Adrenal gland (tissue), 12 donors: ENCODE measurements around the gene DPEP3. TPM values are rescaled to one million over a fixed set of nuclear protein-coding genes. Genes with fewer than 3 reads are reported as not detected.
"Not testable (repeated sequence)": the region's sequence is repeated elsewhere in the genome, so short reads cannot be mapped to it uniquely, and the experiment has no call there.

Source experiments
- DNase-seq, 7 donors: peaks; one replicate each; pipeline ENCODE4 v3.0.0-alpha.2; 2019 to 2020
- H3K27ac ChIP-seq, 5 donors: fragments of 200-600 bp; sonication (generic) in 4 of 5; 1 replicate in 3 of 5; 2 replicates in 2 of 5; pipeline versions ENCODE4 v1.5.1 to v1.8.0; 2016 to 2020; ENCODE audit warnings: mild to moderate bottlenecking in 1 of 5
- H3K27me3 ChIP-seq: fragments of 200-600 bp; 2 replicates; pipeline ENCODE4 v1.8.0; 2021
- H3K36me3 ChIP-seq, 2 donors: fragments of 200-600 bp; replicated peaks in 1 of 2; 1 replicate in 1 of 2; 2 replicates in 1 of 2; pipeline versions ENCODE4 v1.5.1 to v1.8.0; 2018 to 2022
- H3K4me1 ChIP-seq, 2 donors: fragments of 200-600 bp; replicated peaks in 1 of 2; 1 replicate in 1 of 2; 2 replicates in 1 of 2; pipeline versions ENCODE4 v1.5.1 to v1.8.0; 2018 to 2021
- H3K4me3 ChIP-seq, 4 donors: fragments of 200-600 bp; sonication (generic) in 3 of 4; one replicate each; pipeline ENCODE4 v1.5.1; 2016 to 2018
- H3K9me3 ChIP-seq, 3 donors: fragments of 200-600 bp; sonication (generic) in 1 of 3; replicated peaks in 1 of 3; 1 replicate in 2 of 3; 2 replicates in 1 of 3; pipeline versions ENCODE4 v1.5.1 to v1.8.0; 2016 to 2021
- POLR2A ChIP-seq, 2 donors: fragments of 450-650 bp; IDR thresholded peaks; one replicate each; pipeline ENCODE4 v1.6.1; 2017; ENCODE audit warnings: antibody characterized with exemption in 2 of 2, mild to moderate bottlenecking in 2 of 2, moderate library complexity in 1 of 2
- WGBS, 4 donors: extraction: QIAGEN DNeasy Blood & Tissue Kit in 2 of 4; methylation state at CpG; one replicate each; pipeline versions ENCODE4 v1.1.5 to v1.1.7; 2013 to 2017; 5-methylcytosine and 5-hydroxymethylcytosine counted together
- intact Hi-C, 2 donors: fragments of 100-400 bp; cut with DNase I; formaldehyde crosslinking; loops; one replicate each; pipeline versions ENCODE4 v1.14.1 to v1.15.0; 2022 to 2023
- polyA plus RNA-seq, 3 donors: library from polyadenylated mRNA; stranded (reverse); fragments of 200-250 nt in 2 of 3; fragments of 350-450 nt in 1 of 3; fragmentation: Illumina TruSeq in 1 of 3; extraction: RNeasy Lipid Tissue Mini Kit (QIAGEN cat#74804) in 1 of 3; gene quantifications; one replicate each; pipeline ENCODE4 v1.2.3, GENCODE V29; 2013 to 2014
- total RNA-seq, 9 donors: library from RNA; depleted of rRNA in 4 of 9; stranded (reverse); fragments of >200 nt in 4 of 9; fragments of 120-200 nt in 1 of 9; fragmentation: NEBNext Ultra II Directional in 1 of 9; extraction: Animal tissue kit (Norgen Biotek cat#: 25700) in 1 of 9; gene quantifications; one replicate each; pipeline versions ENCODE4 v1.1.0 to v1.2.4, GENCODE V29; 2013 to 2023
- TF ChIP-seq, protein P1 (sequence below), 6 experiments: fragments of 450-650 bp in 4 of 6; fragments of 200-600 bp in 2 of 6; sonication (generic) in 1 of 6; IDR thresholded peaks; 1 replicate in 5 of 6; 2 replicates in 1 of 6; pipeline versions ENCODE4 v1.5.1 to v1.8.0; 2016 to 2021; ENCODE audit warnings: antibody characterized with exemption in 6 of 6, mild to moderate bottlenecking in 2 of 6, moderate library complexity in 1 of 6
- donor health status: healthy with polysubstance abuse.
- donor health status: Bipolar disorder and iron deficiency.
- donor health status: DM: yes; HTN: yes; CAD: no.
- donor health status: DM: no; HTN: no; CAD: no.
- donor health status: DM: no; HTN: no; CAD: no.
- donor health status: DM: yes; HTN: yes; CAD: no.

DPEP3 gene
- total and polyA plus RNA-seq, 12 donors: 0.07 to 0.32 (median 0.11) TPM; not detected in 8

DNA sequence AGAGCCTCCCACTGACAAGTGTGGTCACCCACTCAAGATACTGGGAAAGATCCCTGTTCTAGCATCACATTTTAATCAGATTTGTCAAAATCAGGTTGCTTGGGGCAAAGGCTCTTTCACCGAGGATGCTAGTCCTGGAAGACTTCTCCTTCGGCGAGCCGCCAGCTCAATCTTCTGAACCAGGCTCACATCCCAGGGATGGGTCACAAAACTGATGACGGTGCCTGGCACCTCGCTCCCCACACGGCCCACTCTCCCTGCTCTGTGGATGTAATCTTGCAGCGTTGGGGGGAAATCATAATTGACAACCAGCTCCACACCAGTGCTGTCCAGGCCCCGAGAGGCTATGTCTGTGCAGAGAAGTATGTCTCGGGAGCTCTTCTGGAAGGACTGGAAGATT, 41.2 kb upstream of the DPEP3 start:
- TF ChIP-seq, protein P1, sequence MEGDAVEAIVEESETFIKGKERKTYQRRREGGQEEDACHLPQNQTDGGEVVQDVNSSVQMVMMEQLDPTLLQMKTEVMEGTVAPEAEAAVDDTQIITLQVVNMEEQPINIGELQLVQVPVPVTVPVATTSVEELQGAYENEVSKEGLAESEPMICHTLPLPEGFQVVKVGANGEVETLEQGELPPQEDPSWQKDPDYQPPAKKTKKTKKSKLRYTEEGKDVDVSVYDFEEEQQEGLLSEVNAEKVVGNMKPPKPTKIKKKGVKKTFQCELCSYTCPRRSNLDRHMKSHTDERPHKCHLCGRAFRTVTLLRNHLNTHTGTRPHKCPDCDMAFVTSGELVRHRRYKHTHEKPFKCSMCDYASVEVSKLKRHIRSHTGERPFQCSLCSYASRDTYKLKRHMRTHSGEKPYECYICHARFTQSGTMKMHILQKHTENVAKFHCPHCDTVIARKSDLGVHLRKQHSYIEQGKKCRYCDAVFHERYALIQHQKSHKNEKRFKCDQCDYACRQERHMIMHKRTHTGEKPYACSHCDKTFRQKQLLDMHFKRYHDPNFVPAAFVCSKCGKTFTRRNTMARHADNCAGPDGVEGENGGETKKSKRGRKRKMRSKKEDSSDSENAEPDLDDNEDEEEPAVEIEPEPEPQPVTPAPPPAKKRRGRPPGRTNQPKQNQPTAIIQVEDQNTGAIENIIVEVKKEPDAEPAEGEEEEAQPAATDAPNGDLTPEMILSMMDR (IDR thresholded peaks at IDR 0.05): no peak
- no peak for TF ChIP-seq POLR2A (IDR thresholded peaks at IDR 0.05)
- DNase-seq: no peak
- intact Hi-C loops: no loop called here
- Histone ChIP-seq H3K27me3 (no peaks in the 10 kb centered on the region), H3K9me3 (no peaks in the 10 kb centered on the region), H3K4me1 (peaks cover 13 to 30% of the 10 kb centered on the region in 2 donors), H3K27ac (no peak overlapping the region), H3K4me3 (no peak overlapping the region), H3K36me3 (no peaks in the 10 kb centered on the region)
- 93 to 96% (median 94%) methylated on average over 5 to 10 of the region's 10 CpGs for WGBS, 4 donors

DNA sequence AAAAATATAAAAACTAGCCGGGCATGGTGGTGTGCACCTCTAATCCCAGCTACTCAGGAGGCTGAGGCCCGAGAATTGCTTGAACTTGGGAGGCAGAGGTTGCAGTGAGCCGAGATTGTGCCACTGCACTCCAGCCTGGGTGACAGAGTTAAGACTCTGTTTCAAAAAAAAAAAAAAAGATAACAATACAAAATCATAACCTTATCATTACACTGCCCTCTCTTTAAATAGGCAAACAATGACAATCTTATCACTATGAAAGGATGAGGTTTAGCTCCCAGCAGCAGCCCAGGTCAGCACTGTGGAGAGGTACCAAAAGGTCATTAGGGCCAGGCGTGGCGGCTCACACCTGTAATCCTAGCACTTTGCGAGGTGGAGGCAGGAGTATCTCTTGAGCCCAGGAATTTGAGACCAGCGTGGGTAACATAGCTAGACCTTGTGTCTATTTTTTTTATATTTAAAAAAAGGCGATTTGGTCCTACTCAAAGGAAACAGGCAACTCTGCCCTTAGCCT, 38.9 kb upstream of the DPEP3 start:
- intact Hi-C loops: no loop called here

DNA sequence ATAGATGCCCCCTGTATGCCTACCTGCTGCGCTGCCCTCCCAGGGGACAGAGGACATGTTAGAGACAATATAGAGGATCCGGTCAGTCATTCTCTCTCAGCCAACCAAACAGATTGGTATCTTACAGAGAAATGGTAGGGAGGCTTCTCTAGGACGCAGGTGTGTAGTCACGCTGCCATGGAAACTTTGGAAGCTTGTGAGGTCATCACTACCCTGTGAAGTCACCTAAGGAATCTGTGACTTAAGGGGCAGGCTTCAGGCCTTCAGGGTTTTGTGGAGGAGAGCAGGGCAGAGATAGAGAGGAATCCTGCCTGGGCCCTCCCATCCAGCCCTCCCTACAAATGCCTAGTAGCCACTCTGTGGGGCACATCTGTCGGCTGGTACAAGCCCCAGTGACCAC, 35.4 kb upstream of the DPEP3 start, which contains the start of gene DPEP2NB:
Gene DPEP2NB (minus strand): TSS at position 231 of the 400 bp plus-strand sequence. CDS start 141 bp downstream, at position 90.
- intact Hi-C loops: no loop called here
- 58 to 82% (median 82%) methylated on average over 4 to 5 of the region's 5 CpGs for WGBS, 4 donors
- no peak for DNase-seq
- Histone ChIP-seq H3K27me3 (no peaks in the 10 kb centered on the region), H3K9me3 (no peaks in the 10 kb centered on the region), H3K27ac (no peak within 1 kb of the TSS), H3K4me3 (no peak within 1 kb of the TSS), H3K36me3 (no peaks in the 10 kb centered on the region), H3K4me1 (no peaks in the 10 kb centered on the region)
- TF ChIP-seq, protein P1 (IDR thresholded peaks at IDR 0.05): no peak
- no peak for TF ChIP-seq POLR2A (IDR thresholded peaks at IDR 0.05)

More for the DNA sequence above, 38.9 kb upstream of the DPEP3 start:
- no peaks in the 10 kb centered on the region for H3K27me3 ChIP-seq
- H3K27ac ChIP-seq: no peak overlapping the region
- no peaks in the 10 kb centered on the region for H3K9me3 ChIP-seq
- 73 to 78% (median 76%) methylated on average over 8 of the region's 8 CpGs for WGBS, 4 donors
- H3K4me1 ChIP-seq: peaks cover 13 to 27% of the 10 kb centered on the region in 2 donors
- no peaks in the 10 kb centered on the region for H3K36me3 ChIP-seq
- no peak for DNase-seq
- no peak overlapping the region for H3K4me3 ChIP-seq
- TF ChIP-seq, protein P1 (IDR thresholded peaks at IDR 0.05): no peak
- no peak for TF ChIP-seq POLR2A (IDR thresholded peaks at IDR 0.05)

DNA sequence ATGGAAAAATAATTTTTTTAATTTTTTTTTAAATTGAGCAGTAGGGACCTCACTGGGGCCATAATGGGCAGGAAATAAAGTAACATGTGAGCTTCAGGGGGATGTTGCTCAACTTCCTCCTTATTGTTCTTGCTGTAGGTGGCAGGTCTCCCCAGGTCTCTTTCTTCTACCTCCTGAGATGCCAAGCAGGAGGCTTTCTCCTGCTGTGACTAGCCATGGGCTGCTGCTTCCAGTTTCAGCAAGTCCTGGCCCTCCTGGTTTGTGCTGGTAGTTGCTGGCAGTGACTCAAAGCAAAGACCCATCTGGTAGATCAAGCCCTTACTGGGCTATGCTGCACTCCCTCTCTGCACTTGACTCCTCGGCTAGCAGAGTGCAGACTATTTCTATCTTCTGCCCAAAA, 33.1 kb upstream of the DPEP3 start:
- H3K36me3 ChIP-seq: no peaks in the 10 kb centered on the region
- H3K9me3 ChIP-seq: no peaks in the 10 kb centered on the region
- H3K27me3 ChIP-seq: no peaks in the 10 kb centered on the region
- no peak overlapping the region for H3K4me3 ChIP-seq
- no peaks in the 10 kb centered on the region for H3K4me1 ChIP-seq
- intact Hi-C loops: no loop called here
- no peak for DNase-seq
- 41 to 50% (median 45%) methylated on average over 1 of the region's 1 CpG for WGBS, 4 donors
- TF ChIP-seq, protein P1 (IDR thresholded peaks at IDR 0.05): no peak
- TF ChIP-seq POLR2A (IDR thresholded peaks at IDR 0.05): no peak
- peak overlapping the region in 1 of 5 donors; percentile 11 for H3K27ac ChIP-seq

DNA sequence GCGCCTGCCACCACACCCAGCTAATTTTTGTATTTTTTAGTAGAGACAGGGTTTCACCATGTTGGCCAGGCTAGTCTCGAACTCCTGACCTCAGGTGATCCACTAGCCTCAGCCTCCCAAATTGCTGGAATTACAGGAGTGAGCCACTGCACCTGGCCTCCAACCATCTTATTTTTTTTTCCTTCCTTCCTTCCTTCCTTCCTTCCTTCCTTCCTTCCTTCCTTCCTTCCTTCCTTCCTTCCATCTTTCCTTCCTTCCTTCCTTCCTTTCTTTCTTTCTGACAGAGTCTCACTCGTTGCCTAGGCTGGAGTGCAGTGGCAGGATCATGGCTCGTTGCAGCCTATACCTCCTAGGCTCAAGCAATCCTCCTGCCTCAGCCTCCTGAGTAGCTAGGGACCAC, 29.6 kb upstream of the DPEP3 start:
- intact Hi-C loops, H3K4me1 ChIP-seq: not testable (repeated sequence)
- WGBS, 4 donors: 66 to 79% (median 68%) methylated on average over 4 of the region's 4 CpGs

More for the DNA sequence above, 29.6 kb upstream of the DPEP3 start:
- not testable (repeated sequence) for DNase-seq, H3K4me3 ChIP-seq, H3K9me3 ChIP-seq, H3K27ac ChIP-seq, H3K27me3 ChIP-seq, H3K36me3 ChIP-seq
